GM18873 (cell line): Measurements from ENCODE around the gene RGS19.

Source experiments
- ATAC-seq: cut with Tn5 transposase; IDR thresholded peaks from one replicate; pipeline ENCODE4 v1.9.1; 2021; ENCODE audit warnings: mild to moderate bottlenecking, moderate library complexity, moderate number of reproducible peaks; ENCODE audit not compliant: unreplicated experiment, low FRiP score

The RGS19 gene

GRCh38 chr20:64037498-64038213, 41.7 kb downstream of the RGS19 start:
- no peak for ATAC-seq

- ATAC-seq: no peak
These were observed 42.2 kb downstream of the RGS19 start for GRCh38 chr20:64037199-64037497.

GRCh38 chr20:64036346-64037198, 42.7 kb downstream of the RGS19 start:
- ATAC-seq: no peak

GRCh38 chr20:64035933-64036345, 43.4 kb downstream of the RGS19 start, which contains the start of gene C20orf204:
TSS of gene C20orf204 (plus strand) at chr20:64036182. CDS start at chr20:64036324, 142 bp downstream.
- no peak for ATAC-seq

- ATAC-seq: no peak
These were observed 44.0 kb downstream of the RGS19 start for GRCh38 chr20:64035066-64035932.

- ATAC-seq: no peak
These were observed 45.3 kb downstream of the RGS19 start for GRCh38 chr20:64033981-64034493.

- no peak for ATAC-seq
These were observed 46.4 kb downstream of the RGS19 start for GRCh38 chr20:64032706-64033624.

- ATAC-seq: no peak
These were observed 47.5 kb downstream of the RGS19 start for GRCh38 chr20:64031822-64032314.

GRCh38 chr20:64030371-64031134, 48.8 kb downstream of the RGS19 start:
- no peak for ATAC-seq

- ATAC-seq: no peak
These were observed 49.8 kb downstream of the RGS19 start for GRCh38 chr20:64029293-64030117.

GRCh38 chr20:64027981-64028685, 51.2 kb downstream of the RGS19 start:
- no peak for ATAC-seq

- ATAC-seq: no peak
These were observed 53.4 kb downstream of the RGS19 start for GRCh38 chr20:64025826-64026412.

GRCh38 chr20:64025101-64025825, 54.1 kb downstream of the RGS19 start:
- no peak for ATAC-seq

- no peak for ATAC-seq
These were observed 55.0 kb downstream of the RGS19 start for GRCh38 chr20:64024141-64024990.
